ENCODE results near the gene LINGO4. TPM values are rescaled to one million over a fixed set of nuclear protein-coding genes. Genes with fewer than 3 reads are reported as not detected.

Gene LINGO4
- total and polyA plus RNA-seq, 2 of the 13 experiments (the other 11 are each of a cell fraction or from before 2014, with no cell fraction given), result 0.02 to 0.05 TPM

GRCh38 chr1:151762941-151763921 is 42.0 kb downstream of the LINGO4 start, which contains the start of gene MRPL9 (continued):
- no peak for TF ChIP-seq AHDC1 (CRISPR knock-in tag; IDR thresholded peaks at IDR 0.05; ENCODE audit: borderline replicate concordance)
- TF ChIP-seq ZNF441 (CRISPR knock-in tag; IDR thresholded peaks at IDR 0.05; ENCODE audit: borderline replicate concordance), result peak; percentile 56; the same call in 1 of the 2 replicates
- peak; percentile 41; the same call in 1 of the 2 replicates for TF ChIP-seq ARID5B (CRISPR knock-in tag; IDR thresholded peaks at IDR 0.05)
- no peak for TF ChIP-seq NCOR1 (IDR thresholded peaks at IDR 0.05; ENCODE audit: borderline replicate concordance, low read length)
- no peak; a peak in 1 of 4 replicates for TF ChIP-seq MAFK (conservative IDR thresholded peaks at IDR 0.05 in 1 of 2, IDR thresholded peaks at IDR 0.05 in 1 of 2; ENCODE audit: low read length in 2 of 2)
- TF ChIP-seq TFE3 (CRISPR knock-in tag; IDR thresholded peaks at IDR 0.05), result no peak
- peak; percentile 75 for TF ChIP-seq MED1 (CRISPR knock-in tag; IDR thresholded peaks at IDR 0.05)
- no peak for TF ChIP-seq ATM (IDR thresholded peaks at IDR 0.05; ENCODE audit: borderline replicate concordance)
- TF ChIP-seq ZNF660 (CRISPR knock-in tag; IDR thresholded peaks at IDR 0.05; ENCODE audit: borderline replicate concordance, low read depth), result no peak
- peak; percentile 52; the same call in 1 of the 2 replicates for TF ChIP-seq DMAP1 (CRISPR knock-in tag; IDR thresholded peaks at IDR 0.05)
- no peak for TF ChIP-seq GRHL1 (CRISPR knock-in tag; conservative IDR thresholded peaks at IDR 0.05)

Measured in HepG2 (cell line).